GM10266 (cell line): ENCODE results near the gene HSPA14.

Experiments
- DNase-seq: peaks from one replicate; pipeline ENCODE4 v3.0.0; 2012; ENCODE audit errors: extremely low spot score
- CTCF ChIP-seq: IDR thresholded peaks from 2 replicates; pipeline ENCODE4 v1.5.1; 2012; ENCODE audit warnings: mild to moderate bottlenecking, low read depth; ENCODE audit not compliant: control insufficient read depth, insufficient read depth; ENCODE audit errors: missing control alignments

HSPA14 gene

DNA sequence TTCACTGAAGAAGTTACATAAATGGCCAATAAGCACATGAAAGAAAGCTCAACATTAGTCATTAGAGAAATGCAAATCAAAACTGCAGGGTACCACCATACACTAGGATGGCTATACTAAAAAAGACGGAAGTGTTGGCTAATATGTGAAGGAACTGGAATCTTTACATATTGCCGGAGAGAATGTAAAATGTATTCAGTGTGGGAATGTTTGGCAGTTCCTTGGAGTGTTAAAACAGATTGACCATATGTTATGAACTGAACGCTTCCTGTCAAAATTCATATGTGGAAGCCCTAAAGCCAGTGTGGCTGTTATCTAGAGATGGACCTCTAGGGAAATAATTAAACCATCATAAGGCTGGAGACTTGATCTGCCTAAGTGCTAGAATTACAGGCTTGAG is 73.7 kb downstream of the HSPA14 start:
- TF ChIP-seq CTCF: no peak
- DNase-seq: no peak

- no peak for TF ChIP-seq CTCF
- no peak for DNase-seq
These were observed 78.5 kb downstream of the HSPA14 start for GRCh38 chr10:14916600-14916999.

DNA sequence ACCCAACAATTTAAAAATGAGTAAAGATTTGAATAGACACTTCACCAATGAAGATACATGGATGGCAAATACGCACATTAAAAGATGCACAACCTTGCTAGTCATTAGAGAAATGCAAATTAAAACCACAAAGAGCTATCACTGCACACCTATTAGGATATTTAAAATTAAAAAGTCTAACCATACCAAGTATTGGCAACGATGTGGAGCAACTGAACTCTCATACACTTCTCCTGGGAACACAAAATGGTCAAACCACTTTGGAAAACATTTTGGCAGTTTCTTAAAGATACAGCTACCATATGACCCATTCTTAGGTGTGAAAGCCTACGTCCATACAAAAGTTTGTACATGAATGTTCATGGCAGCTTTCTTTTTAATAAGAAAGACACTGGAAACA is 79.7 kb downstream of the HSPA14 start:
- no peak for DNase-seq
- no peak for TF ChIP-seq CTCF

DNA sequence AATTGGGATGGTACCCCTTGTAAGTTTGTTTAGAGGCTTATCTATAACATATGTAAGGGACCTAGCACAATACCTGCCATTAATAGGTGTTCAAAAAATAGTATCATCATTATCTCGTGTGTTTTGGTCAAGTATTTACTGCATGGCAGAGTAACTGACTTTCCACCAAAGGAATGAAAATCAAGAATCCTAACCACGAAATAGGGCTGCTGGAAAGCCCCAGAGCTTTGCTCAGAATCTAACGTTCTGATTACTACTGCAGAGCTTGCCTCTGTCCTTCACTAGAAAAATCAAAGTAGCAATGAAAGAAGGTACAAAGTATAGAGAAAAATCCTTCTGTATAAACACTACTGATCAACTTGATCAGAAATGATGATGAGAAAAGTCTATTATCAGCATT is 80.9 kb downstream of the HSPA14 start:
- TF ChIP-seq CTCF: no peak
- DNase-seq: no peak
